Measurements from ENCODE around the gene CNOT6.
"Not testable (repeated sequence)": the region's sequence is repeated elsewhere in the genome, so short reads cannot be mapped to it uniquely, and the experiment has no call there.

The CNOT6 gene

GRCh38 chr5:180472269-180472668 is 21.9 kb upstream of the CNOT6 start:
- DNase-seq, result no peak

GRCh38 chr5:180473386-180473785 is 20.8 kb upstream of the CNOT6 start:
- not testable (repeated sequence) for DNase-seq

GRCh38 chr5:180474569-180474968 is 19.6 kb upstream of the CNOT6 start:
- DNase-seq, result no peak

GRCh38 chr5:180475969-180476524 is 18.1 kb upstream of the CNOT6 start:
- DNase-seq, result not testable (repeated sequence)

DNA sequence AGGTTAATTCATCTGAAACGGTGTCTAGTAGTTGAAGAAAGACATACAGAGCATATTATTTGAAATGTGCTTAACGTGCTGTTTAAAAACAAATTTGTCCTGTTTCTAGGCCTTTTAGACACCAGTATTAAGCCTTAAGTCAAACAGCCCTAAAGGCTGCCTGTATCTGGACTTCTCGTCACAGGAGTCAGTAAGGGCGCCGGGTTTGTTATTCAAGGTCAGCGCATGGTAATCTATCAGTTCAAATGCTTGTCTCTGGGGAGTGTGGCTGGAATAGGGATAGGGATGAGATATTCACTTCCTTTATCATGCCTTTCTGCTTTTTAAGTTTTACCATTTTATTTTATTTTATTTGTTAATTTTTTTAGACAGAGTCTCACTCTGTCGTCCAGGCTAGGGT is 9.4 kb upstream of the CNOT6 start:
- DNase-seq, result no peak

DNA sequence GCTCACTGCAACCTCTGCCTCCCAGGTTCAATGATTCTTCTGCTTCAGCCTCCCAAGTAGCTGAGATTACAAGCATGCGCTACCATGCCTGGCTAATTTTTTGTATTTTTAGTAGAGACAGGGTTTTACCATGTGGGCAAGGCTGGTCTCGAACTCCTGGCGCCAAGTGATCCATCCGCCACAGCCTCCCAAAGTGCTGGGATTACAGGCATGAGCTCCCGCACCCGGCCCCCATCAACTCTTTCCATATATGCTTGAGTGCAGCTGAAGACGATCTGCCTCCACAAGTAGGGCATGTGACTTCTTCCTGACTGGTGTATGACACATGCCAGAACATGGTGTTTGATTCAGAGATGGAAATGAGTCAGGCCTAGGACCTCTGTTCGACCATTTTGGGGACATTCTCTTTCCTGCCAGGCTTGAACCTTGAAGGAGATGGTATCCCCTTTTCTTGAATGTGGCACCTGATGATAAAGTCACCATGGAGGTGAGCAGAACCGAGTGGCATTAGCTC is 7.5 kb upstream of the CNOT6 start:
- no peak for DNase-seq

DNA sequence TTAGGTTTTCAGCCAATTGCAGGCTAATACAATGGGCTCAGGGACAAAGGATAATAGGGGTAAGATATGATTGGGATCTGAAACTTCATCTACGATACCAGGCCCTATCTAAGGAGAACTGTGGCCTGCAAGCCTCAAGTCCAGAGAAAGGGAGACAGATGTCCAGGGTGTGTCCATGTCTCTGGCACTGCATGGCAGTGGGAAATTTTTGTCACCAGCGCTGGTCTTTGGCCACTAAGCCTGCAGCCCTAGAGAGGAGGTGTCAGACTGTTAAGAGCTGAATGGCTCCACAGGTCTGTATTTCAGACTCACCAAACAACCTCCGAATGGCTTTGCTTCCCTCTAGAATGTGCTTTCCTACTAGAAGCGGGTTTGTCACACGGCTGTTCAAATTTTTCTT is 6.6 kb upstream of the CNOT6 start:
- DNase-seq, result no peak

DNA sequence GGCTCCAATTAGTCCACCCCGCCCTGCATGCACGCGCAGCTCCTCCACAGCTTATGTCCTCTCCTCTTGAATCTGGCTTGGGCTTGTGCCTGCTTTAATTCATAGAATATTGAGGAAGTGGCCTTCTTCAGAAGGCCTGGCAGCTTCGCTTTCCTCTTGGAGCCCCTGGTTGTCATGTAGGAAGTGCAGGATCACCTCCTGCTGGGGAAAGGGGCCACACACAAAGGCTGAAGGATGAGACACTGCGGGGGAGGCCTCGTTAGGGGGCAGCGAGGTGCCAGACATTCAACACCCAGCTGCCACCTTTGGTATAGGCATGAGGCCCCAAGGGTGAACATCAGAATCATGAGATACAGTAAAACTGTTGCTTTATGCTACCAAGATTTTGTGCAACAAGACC is 2.7 kb upstream of the CNOT6 start:
- DNase-seq, result no peak

DNA sequence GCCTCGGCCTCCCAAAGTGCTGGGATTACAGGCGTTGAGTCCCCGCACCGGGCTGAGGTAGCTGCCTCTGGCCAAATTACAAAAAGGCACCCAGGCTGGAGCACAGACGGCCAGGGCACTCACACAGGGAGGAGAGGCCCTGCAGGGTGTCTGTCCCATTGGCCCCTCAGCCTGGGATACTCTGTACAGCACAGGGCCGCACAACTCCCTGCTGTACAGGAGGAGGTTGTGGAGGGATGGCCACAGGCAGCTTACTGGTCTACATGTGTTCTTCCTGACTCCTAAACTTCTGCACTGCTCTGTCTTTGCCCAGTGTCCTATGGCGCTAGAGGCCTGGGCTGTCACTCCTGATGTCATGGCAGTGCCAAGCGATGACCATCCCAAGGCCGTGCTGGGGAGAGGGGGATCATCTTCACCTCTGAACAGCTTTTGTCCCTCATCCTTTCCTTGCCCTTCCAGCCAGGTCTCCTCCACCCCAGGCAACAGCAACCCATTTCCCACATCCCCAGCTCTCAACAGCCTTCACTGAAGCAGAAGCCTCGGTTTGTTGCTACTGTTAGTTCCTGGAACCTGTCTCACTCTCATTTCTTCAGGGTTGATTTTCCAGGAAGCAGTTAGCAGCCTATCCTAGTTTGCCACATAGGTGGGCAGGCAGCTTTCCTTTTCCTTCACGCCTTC is 1.8 kb upstream of the CNOT6 start:
- no peak for DNase-seq

- no peak for DNase-seq
Observed at GRCh38 chr5:180494510-180495181, 467 bp downstream of the CNOT6 start.

- no peak for DNase-seq
Observed at GRCh38 chr5:180495292-180495691, 1.1 kb downstream of the CNOT6 start.

GRCh38 chr5:180495991-180496741 is 2.0 kb downstream of the CNOT6 start:
- no peak for DNase-seq

- DNase-seq, result not testable (repeated sequence)
Observed at GRCh38 chr5:180496806-180497205, 2.6 kb downstream of the CNOT6 start.

GRCh38 chr5:180497865-180498264 is 3.7 kb downstream of the CNOT6 start:
- not testable (repeated sequence) for DNase-seq

DNA sequence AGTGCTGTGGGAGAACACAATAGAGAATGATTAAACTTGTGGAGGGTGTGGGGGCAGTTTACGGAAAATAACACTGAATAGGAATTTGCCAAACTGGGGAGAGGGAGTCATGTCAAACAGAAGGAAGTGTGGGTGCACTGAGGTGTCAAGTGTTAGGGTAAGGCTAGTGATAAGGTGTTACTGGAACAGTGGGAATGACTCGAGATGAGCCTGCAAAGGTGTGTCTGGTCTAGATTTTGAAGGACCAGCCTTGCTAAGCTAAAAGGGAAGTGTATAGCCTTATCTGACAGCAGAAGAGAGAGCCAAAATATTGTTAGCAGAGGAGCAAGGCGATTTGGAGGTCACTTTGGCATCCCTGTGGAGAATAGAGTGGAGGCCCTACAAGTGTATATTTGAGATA is 4.2 kb downstream of the CNOT6 start:
- DNase-seq, result no peak

DNA sequence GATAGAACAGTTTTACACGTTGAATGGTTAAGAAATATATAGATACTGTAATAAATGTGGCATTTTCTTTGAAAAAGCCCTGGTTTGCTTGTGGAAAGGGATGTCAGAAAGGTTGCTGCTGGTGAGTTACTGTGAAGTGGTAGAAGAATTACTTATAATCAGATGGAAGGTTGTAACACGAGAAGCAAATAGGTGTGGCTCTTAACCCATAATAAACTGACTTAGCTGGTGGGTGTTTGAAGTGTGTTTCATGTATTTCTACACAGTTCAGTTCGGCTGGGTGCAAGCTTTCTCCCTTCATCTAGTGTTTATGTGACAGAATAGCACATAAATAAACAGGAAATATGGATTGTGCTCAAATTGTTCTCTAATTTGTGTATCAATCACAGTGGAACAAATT is 5.5 kb downstream of the CNOT6 start:
- DNase-seq, result no peak

GRCh38 chr5:180500300-180500699 is 6.1 kb downstream of the CNOT6 start:
- not testable (repeated sequence) for DNase-seq

DNA sequence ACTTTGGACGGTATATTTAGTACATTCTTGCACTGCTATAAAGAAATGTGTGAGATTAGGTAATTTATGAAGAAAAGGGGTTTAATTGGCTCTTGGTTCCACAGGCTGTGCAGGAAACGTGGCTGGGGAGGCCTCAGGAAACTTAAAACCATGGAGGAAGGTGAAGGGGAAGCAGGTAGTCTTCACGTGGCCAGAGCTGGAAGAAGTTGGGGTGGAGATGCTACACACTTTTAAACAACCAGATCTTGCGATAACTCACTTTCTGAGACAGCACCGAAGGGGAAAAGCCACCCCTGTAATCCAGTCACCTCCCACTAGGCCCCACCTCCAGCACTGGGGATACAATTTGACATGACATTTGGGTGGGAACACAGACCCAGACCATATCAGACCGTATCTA is 13.5 kb downstream of the CNOT6 start:
- DNase-seq, result no peak

DNA sequence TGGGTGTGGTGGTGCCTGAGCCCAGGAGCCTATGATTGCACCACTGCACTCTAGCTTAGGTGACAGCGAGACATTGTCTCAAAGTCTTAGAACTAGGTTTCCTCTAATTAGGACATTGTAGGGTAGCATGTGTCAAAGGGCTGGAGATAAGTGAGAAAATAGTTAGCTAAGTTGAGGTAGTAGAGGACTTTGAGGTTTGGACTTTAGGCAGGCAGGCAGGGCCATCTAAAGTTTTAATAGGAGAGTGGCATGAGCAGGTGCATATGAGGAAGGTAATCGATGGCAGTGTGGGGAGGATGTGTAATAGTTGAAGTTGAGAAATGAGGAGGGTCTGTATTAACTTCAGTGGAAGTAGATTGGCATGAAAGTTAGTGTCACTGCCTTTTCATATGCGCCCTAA is 21.1 kb downstream of the CNOT6 start:
- no peak for DNase-seq

DNA sequence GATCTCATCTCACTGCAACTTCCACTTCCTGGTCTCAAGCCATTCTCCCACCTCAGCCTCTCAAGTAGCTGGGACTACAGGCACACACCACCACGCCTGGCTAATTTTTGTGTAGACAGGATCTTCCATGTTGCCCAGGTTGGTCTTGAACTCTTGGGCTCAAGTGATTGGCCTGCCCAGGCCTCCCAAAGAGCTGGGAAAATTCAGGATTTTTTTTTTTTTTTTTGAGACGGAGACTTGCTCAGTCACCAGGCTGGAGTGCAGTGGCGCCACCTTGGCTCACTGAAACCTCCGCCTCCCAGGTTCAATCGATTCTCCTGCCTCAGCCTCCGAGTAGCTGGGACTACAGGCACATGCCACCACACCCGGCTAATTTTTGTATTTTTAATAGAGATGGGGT is 21.8 kb downstream of the CNOT6 start:
- DNase-seq, result not testable (repeated sequence)

DNA sequence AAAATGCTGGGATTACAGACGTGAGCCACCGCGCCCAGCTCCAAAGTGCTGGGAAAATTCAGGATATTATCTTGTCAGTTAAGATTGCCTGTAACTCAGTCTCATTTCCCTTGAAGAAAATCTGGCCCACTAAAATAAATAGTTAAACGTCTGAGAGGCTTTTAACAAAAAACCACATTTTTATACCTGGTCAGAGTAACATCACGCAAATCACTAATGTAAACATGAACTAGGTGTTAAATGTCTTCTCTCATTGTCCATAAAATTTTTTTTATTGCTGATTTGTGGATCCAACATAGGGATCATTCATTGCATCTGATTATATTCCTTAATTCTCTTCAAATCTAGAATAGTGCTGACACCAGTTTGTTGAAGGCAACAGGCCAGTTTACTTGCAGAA is 22.3 kb downstream of the CNOT6 start:
- DNase-seq, result no peak

DNA sequence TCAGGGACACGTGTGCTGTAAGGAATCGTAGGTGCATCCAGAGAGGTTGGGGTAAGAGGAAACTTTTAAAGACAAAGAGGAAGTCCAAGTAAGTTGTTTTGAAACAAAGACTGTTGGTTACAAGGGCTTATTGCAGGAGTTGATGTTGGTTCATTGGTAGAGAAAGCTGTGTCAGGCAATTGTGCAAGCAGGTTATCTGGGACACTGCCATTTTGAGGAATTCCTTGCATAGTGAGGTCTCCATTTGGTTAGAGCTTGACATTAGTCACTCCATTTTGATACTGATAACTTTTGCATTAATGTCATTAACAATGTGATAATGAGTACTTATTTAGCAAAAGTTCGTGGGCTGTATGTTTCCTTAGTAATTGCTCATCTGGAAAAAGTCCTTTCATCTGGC is 24.9 kb downstream of the CNOT6 start:
- DNase-seq, result no peak

- DNase-seq, result no peak
Observed at GRCh38 chr5:180521101-180521500, 26.9 kb downstream of the CNOT6 start.

DNA sequence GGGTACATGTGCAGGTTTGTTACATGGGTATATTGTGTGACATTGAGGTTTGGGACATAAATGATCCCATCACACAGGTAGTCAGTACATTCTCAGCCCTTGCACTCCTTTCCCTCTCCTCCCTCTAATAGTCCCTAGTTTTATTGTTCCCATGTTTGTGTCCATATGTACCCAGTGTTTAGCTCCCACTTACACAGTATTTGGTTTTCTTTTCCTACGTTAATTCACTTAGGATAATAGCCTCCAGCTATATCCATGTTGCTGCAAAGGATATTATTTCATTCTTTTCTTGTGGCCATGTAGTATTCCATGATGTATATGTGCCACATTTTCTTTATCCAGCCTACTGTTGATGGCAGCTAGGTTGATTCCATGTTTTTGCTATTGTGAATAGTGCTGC is 27.4 kb downstream of the CNOT6 start:
- DNase-seq, result no peak

All from NCI-H1694 treated with DMSO at 0.1 percent for 48 hours (cell line).